Ishikawa (cell line): Measurements from ENCODE around the gene AK1.

ENCODE experiments used
- CEBPB ChIP-seq: IDR thresholded peaks from 2 replicates; pipeline ENCODE4 v1.6.1; 2012
- CREB1 ChIP-seq: IDR thresholded peaks from 2 replicates; pipeline ENCODE4 v1.6.1; 2012; ENCODE audit warnings: low read depth
- EGR1 ChIP-seq: IDR thresholded peaks from 2 replicates; pipeline ENCODE4 v1.6.1; 2012
- EP300 ChIP-seq: IDR thresholded peaks from 2 replicates; pipeline ENCODE4 v1.6.1; 2012; ENCODE audit warnings: borderline replicate concordance
- FOXM1 ChIP-seq: IDR thresholded peaks from 2 replicates; pipeline ENCODE4 v1.6.1; 2012; ENCODE audit warnings: low read depth, borderline replicate concordance
- MAX ChIP-seq: IDR thresholded peaks from 2 replicates; pipeline ENCODE4 v1.6.1; 2012
- RAD21 ChIP-seq: IDR thresholded peaks from 2 replicates; pipeline ENCODE4 v1.6.1; 2012; ENCODE audit warnings: low read depth
- REST ChIP-seq: IDR thresholded peaks from 2 replicates; pipeline ENCODE4 v1.6.1; 2012; ENCODE audit warnings: low read depth, mild to moderate bottlenecking
- TAF1 ChIP-seq: IDR thresholded peaks from 2 replicates; pipeline ENCODE4 v1.6.1; 2012; ENCODE audit warnings: low read depth, mild to moderate bottlenecking
- YY1 ChIP-seq: IDR thresholded peaks from 2 replicates; pipeline ENCODE4 v1.6.1; 2012; ENCODE audit warnings: low read depth
- ZBTB7A ChIP-seq: IDR thresholded peaks from 2 replicates; pipeline ENCODE4 v1.6.1; 2012; ENCODE audit warnings: low read depth

GRCh38 chr9:127871531-127871930 is 5.9 kb downstream of the AK1 start:
- TF ChIP-seq MAX: no peak
- no peak for TF ChIP-seq TAF1
- TF ChIP-seq REST: no peak
- no peak for TF ChIP-seq YY1
- TF ChIP-seq EP300: no peak
- no peak for TF ChIP-seq CEBPB
- no peak for TF ChIP-seq ZBTB7A
- TF ChIP-seq CREB1: no peak
- no peak for TF ChIP-seq RAD21
- TF ChIP-seq EGR1: no peak
- TF ChIP-seq FOXM1: no peak
